ENCODE results near the gene GFPT2. TPM values are rescaled to one million over a fixed set of nuclear protein-coding genes. Genes with fewer than 3 reads are reported as not detected.

The GFPT2 gene
- total RNA-seq, 1 experiment from 2014 or later: 91.6 TPM

DNA sequence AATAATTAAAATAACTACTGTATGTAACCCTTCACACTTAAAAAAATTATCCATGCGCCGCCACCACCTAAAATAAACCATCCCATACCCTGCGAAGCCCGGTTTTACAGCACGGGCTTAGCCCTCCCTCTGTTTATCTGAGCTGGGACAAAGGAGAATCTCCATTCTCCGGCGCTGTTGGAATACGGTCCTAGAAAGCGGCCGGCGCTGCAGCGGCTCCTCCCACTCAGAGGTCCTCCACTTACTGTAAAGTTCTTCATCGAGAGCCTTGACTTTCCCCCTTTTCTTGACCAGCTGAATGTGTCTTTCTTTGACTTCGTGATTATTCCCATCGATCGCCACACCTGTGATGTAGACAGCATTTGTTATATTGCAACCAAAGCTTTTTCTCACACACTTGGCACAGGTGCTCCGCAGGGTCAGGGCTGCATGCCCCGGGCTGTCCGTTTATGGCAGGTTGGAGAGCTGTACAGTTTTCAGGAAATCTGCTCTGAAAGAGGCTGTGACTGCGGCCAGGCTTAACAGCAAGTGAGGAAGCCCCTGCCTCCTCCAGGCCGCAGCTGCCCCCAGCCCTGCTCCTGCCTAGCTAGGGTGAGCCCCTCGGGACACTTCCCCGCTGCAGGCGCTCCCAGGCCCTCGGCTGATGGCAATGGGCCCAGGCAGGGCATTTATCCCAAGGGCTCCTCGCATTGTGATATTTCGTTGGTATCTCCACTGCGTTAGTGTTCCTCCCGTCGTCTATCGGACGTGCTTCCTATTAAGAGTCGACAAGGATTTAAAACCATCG is 16.7 kb downstream of the GFPT2 start:
- no peak overlapping the region for H3K4me3 ChIP-seq (ENCODE audit: insufficient read depth, low read depth, low read length)
- no peak for DNase-seq
- H3K27me3 ChIP-seq (ENCODE audit: control insufficient read depth, insufficient read depth, low read length): no peaks in the 10 kb centered on the region
- H3K36me3 ChIP-seq (replicated peaks; ENCODE audit: control insufficient read depth, insufficient read depth, low read length): peaks cover 35% of the 10 kb centered on the region

DNA sequence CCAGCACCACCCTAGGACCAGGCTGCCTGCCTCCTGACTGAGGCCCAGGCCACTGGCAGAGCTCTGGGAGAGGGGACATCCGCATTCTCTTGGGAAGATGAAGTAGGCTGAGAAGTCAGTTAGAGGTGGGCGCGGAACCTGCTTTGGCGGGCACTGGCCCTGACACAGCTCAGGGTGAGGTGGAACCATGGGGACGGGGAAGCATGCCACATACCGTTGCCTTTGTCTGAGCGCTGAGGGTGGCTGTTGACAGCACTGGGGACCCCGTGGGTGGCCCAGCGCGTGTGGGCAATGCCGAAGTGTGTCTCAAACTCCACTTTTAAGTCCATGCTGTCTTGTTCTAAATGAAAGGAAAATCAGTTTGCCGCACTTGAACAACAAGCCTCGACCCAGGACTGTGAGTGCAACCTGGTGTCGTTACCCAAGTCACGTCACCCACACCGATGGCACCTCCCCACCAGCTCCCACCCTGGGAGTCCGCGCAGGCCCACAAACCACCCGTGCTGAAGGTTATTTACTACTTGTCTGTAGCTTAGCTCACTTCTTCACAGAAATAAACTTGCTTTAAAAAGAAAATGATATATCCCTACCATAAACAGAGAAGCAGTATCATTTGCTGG is 17.4 kb downstream of the GFPT2 start:
- no peak overlapping the region for H3K4me3 ChIP-seq (ENCODE audit: insufficient read depth, low read depth, low read length)
- no peaks in the 10 kb centered on the region for H3K27me3 ChIP-seq (ENCODE audit: control insufficient read depth, insufficient read depth, low read length)
- peaks cover 40% of the 10 kb centered on the region for H3K36me3 ChIP-seq (replicated peaks; ENCODE audit: control insufficient read depth, insufficient read depth, low read length)
- DNase-seq: no peak

DNA sequence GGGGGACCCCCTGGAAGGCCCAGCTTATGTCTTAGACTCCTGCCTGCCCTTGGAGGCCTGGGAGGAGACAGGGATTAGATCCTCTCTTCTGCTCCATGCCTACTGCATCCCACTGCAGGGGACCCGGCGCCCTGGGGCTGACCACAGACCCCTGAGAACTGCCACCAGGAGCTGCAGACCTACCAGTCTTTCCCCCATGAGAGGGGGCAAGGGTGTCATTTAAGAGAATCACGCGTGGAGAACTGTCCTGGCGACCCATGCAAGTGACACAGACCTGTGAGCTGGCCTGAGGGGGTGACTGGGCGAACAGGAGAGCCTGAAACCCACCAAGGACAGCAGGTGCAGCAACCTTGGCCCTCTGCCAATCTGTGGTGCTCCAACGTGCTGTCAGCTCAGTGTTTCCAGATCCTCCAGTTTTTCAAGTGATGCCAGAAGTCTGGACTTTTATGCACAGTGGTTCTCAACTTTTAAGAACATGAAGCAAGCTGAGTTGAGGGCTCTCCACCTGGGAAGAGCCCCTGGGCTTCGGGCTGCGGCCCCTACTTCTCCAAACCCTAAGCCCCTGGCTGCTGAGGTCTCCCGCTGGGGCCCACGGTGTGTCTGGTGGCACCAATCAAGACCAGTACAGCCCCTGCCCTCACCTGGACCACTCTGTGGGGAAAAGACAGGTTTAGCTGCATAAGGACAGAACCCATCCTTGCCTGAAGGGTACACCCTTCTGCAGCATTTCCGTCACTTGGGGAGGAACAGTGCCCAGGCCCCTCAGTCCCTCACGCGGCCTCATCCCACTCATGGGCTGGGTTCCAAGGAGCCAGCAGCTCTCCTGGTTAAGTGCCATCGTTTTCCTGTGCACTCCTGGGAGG is 18.2 kb downstream of the GFPT2 start:
- H3K4me3 ChIP-seq (ENCODE audit: insufficient read depth, low read depth, low read length): no peak overlapping the region
- no peaks in the 10 kb centered on the region for H3K27me3 ChIP-seq (ENCODE audit: control insufficient read depth, insufficient read depth, low read length)
- no peak for DNase-seq
- H3K36me3 ChIP-seq (replicated peaks; ENCODE audit: control insufficient read depth, insufficient read depth, low read length): peaks cover 47% of the 10 kb centered on the region

DNA sequence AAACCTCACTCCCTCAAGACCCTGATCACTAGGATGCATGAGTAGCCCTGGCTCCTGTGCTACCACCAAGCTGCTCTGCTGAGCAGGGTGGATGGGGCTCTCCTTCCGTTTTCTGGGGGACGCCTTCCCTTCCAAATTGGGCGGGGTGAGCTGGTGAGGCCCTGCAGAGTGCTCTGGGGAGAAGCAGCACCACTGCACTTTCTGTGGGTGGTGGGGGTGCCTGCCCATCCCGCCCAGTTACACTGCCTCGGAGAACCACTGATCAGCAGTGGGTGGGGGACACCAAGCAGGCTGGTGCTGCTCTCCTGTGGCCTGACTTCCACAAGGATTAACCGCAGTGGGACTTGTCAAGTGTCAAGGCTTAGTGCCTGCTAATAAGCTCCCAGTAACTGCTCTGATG is 19.0 kb downstream of the GFPT2 start:
- no peak for DNase-seq
- no peak overlapping the region for H3K4me3 ChIP-seq (ENCODE audit: insufficient read depth, low read depth, low read length)
- H3K36me3 ChIP-seq (replicated peaks; ENCODE audit: control insufficient read depth, insufficient read depth, low read length): peaks cover 52% of the 10 kb centered on the region
- no peaks in the 10 kb centered on the region for H3K27me3 ChIP-seq (ENCODE audit: control insufficient read depth, insufficient read depth, low read length)

DNA sequence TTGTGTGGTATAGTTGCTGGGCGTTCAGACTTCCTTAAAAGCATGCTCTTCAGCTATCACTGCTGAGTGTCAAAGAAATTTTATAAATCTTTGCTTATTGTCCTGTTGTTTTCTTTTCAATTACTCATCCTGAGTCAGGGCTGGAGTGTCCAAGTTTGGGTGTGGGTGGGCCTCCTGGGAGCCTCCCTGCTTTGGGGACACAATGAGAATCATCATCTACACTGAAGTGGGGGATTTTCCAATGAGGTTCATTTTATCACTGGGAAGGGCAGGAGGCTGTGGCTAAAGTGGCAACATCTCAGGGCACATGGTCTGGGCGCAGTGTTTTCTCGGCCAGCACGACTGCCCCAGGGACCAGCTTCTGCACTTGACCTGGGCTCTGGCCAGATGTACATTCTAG is 19.5 kb downstream of the GFPT2 start:
- H3K27me3 ChIP-seq (ENCODE audit: control insufficient read depth, insufficient read depth, low read length): no peaks in the 10 kb centered on the region
- H3K4me3 ChIP-seq (ENCODE audit: insufficient read depth, low read depth, low read length): no peak overlapping the region
- H3K36me3 ChIP-seq (replicated peaks; ENCODE audit: control insufficient read depth, insufficient read depth, low read length): peaks cover 52% of the 10 kb centered on the region
- DNase-seq: no peak

DNA sequence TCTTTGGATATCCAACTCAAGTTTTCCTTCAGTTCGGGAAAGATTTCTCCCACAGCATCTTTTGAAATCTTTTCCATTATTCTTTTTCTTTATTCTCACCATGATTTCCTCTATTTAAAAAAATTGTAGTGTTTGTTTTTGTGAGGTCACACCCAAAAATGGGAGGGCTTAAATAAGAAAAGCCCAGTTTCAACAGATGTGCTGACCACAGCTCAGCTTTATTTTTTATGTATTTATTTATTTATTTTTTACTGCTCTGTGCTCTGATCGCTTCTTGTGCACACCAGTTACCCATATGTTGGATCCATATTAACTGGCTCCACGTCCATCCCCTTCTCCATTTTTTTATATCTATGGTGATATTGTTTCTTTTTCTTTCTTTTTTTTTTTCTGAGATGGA is 20.3 kb downstream of the GFPT2 start:
- Histone ChIP-seq H3K27me3 (ENCODE audit: control insufficient read depth, insufficient read depth, low read length) (no peaks in the 10 kb centered on the region), H3K4me3 (ENCODE audit: insufficient read depth, low read depth, low read length) (no peak overlapping the region), H3K36me3 (replicated peaks; ENCODE audit: control insufficient read depth, insufficient read depth, low read length) (peaks cover 55% of the 10 kb centered on the region)
- no peak for DNase-seq

DNA sequence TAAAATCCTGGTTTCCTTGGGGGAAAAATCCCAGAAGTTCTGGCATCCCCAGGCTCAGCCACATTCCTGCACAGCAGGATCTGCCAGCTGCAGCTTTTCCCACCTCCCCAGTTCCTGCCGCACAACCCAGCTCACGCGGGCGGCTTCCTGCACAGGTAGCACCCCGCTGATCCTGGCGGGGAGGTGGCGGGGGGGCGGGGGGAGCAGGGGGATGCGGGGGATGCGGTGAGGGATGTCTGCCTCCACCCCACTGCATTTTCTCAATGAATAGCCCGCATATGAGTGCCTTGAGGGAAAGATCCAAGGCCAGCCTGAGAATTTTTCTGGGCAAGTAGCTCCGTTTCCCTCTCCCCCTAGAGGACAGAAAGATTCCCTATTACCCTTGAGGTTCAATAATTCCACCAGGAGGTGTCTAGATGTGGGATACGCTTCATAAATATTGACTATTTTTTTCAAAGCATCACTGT is 21.1 kb downstream of the GFPT2 start:
- Histone ChIP-seq H3K27me3 (ENCODE audit: control insufficient read depth, insufficient read depth, low read length) (no peaks in the 10 kb centered on the region), H3K36me3 (replicated peaks; ENCODE audit: control insufficient read depth, insufficient read depth, low read length) (peaks cover 57% of the 10 kb centered on the region), H3K4me3 (ENCODE audit: insufficient read depth, low read depth, low read length) (no peak overlapping the region)
- peak; percentile 98 for DNase-seq

DNA sequence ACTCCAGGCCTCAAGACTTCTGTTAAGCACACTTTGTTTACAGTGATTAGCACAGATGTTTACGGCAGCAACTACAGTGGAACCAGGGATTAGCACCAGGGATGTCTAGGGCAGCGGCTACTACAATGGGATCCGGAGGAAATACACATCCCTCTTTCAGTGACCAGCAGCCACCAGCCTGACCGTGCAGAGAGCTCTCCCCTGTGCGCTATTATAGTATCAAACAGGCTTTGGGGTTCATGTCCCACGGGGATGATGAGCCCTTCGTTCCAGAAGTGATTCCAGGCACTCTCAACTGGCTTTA is 21.5 kb downstream of the GFPT2 start:
- peak; percentile 83 for DNase-seq
- H3K27me3 ChIP-seq (ENCODE audit: control insufficient read depth, insufficient read depth, low read length): no peaks in the 10 kb centered on the region
- no peak overlapping the region; the same call in 1 of the 2 replicates for H3K4me3 ChIP-seq (ENCODE audit: insufficient read depth, low read depth, low read length)
- H3K36me3 ChIP-seq (replicated peaks; ENCODE audit: control insufficient read depth, insufficient read depth, low read length): peaks cover 56% of the 10 kb centered on the region

DNA sequence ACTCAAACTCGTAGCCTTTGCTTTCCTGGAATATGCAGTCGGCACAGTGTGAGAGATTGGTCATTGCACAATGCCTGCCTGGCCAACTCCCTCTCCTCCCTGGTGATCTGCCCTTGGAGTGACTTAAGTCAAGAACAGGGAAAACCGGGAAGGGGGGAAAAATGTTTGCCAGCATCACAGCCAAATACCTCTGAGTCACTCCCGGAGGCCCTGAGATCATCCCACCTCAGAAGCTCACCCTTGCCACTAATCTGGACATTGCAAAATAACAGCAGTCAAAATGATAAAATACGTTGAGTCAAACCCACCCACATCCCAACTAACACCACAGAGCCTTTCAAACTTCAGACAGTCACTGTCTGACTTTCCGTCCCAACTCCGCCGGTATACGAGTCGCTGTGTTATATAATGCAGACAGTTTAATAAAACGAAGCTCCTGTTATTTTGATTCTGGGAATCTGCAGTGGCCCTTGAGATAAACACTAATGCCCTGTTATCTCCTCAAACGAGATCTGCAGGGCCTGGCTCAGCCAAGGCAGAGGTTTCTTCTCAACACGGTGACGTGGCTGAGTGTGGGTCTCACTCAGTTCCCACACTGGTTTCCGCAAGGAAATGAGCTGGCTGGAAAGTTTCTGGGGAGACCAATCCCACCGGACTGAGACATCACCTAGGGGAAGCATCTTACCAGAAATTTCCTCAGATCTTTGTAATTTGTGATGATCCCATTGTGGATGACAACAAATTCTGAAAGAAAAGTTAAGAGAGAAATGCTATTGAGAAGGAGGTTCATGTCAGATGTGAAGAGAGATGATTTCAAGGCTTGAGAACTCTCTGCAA is 22.1 kb downstream of the GFPT2 start:
- Histone ChIP-seq H3K36me3 (replicated peaks; ENCODE audit: control insufficient read depth, insufficient read depth, low read length) (peaks cover 51% of the 10 kb centered on the region), H3K27me3 (ENCODE audit: control insufficient read depth, insufficient read depth, low read length) (no peaks in the 10 kb centered on the region), H3K4me3 (ENCODE audit: insufficient read depth, low read depth, low read length) (no peak overlapping the region)
- DNase-seq: peak; percentile 45

DNA sequence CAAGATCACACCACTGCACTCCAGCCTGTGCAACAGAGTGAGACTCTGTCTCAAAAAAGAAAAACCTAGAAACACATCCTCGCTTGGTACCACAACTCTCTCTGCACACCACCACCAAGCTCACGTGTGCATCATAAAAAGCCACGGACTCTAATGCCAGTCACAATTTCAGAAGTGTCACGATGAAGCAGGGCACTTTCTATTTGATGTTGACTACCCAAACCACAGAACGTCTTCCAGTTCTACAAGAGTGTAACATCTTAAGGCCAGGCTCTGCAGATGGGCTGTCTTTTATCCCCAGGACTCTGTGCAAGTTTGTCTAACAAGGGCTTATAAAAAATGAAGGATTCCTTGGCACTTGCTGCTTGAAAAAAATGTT is 22.9 kb downstream of the GFPT2 start:
- Histone ChIP-seq H3K27me3 (ENCODE audit: control insufficient read depth, insufficient read depth, low read length) (no peaks in the 10 kb centered on the region), H3K36me3 (replicated peaks; ENCODE audit: control insufficient read depth, insufficient read depth, low read length) (peaks cover 44% of the 10 kb centered on the region), H3K4me3 (ENCODE audit: insufficient read depth, low read depth, low read length) (no peak overlapping the region)
- DNase-seq: no peak

DNA sequence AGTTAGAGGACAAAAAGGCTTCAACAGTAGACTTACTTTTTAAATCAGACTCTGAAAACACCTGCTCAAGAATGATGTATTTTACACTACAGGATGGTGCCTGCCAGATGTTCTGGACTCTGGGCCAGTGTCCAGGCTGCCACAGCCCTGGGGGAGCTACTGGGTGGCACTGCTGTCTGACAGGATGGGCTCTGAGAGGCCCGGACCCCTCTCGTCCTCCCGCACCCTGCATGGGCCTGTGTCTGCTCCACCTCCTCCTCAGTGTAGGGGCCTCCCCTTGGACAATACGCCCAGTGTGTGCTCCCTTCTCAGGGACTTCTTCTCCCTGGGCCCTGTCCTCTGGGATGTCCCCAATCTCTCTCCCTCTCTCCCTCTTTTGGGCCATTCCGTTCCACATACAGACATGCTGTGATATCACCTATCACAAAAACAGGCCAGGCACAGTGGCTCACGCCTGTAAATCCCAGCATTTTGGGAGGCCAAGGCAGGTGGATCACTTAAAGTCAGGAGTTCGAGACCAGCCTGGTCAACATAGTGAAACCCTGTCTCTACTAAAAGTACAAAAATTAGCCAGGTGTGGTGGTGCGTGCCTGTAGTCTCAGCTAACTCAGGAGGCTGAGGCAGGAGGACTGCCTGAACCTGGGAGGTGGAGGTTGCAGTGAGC is 23.4 kb downstream of the GFPT2 start:
- no peaks in the 10 kb centered on the region for H3K27me3 ChIP-seq (ENCODE audit: control insufficient read depth, insufficient read depth, low read length)
- peak; percentile 26 for DNase-seq
- no peak overlapping the region for H3K4me3 ChIP-seq (ENCODE audit: insufficient read depth, low read depth, low read length)
- peaks cover 42% of the 10 kb centered on the region for H3K36me3 ChIP-seq (replicated peaks; ENCODE audit: control insufficient read depth, insufficient read depth, low read length)

DNA sequence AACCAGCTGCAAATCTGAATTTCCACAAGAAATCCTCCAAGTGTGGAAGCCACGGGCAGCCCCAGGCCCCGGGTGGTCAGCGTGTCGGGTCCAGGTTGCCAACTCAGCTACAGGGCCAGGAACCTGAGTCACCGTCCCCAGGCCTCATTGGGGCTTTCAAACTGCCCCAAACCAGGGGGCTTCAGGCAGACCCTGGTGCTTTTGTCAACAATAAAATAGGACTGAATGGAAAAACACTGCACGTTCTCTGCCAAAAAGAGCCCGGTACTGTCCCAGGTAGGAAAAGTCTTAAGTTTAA is 24.0 kb downstream of the GFPT2 start:
- DNase-seq: no peak
- H3K27me3 ChIP-seq (ENCODE audit: control insufficient read depth, insufficient read depth, low read length): no peaks in the 10 kb centered on the region
- no peak overlapping the region for H3K4me3 ChIP-seq (ENCODE audit: insufficient read depth, low read depth, low read length)
- H3K36me3 ChIP-seq (replicated peaks; ENCODE audit: control insufficient read depth, insufficient read depth, low read length): peaks cover 39% of the 10 kb centered on the region

DNA sequence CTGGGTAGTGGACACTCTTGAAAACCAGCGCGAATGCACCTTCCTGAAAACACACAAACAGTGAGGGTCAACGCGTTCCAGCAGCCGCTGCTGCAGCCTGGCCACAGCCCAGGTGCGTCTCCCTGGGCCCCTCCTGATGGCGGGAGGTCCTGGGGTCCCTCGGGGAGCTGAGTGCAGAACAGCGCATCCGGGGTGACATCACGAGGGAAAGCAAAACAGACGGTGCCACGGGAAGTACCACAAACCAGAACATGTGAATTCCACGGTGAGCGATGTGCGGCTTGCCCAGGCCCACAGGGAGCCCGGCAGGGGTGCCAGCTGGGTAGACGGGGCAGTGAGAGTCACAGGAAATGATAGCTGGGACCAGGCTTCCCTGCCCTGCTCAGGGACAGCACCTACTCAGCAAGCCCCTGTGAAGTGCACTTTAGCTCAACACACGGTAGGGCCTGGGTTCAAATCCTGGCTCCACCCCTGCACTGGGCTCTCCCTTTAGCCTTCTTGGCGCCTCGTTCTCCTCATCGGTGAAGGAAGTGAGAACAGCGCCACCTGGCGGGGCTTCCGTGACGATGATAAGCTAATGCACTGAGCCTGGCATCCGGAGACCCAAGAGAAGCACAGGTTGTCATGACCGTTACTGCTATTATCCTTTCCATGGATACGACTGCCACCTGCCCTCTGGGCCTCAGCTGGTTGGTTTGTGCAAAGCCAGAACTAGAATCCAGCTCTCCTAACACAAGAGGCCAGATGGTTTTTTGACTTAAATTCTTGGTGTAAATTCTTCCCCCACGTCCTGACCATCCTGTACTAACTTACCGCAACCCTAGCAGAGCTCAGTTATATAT is 24.6 kb downstream of the GFPT2 start:
- DNase-seq: peak; percentile 92
- Histone ChIP-seq H3K27me3 (ENCODE audit: control insufficient read depth, insufficient read depth, low read length) (no peaks in the 10 kb centered on the region), H3K36me3 (replicated peaks; ENCODE audit: control insufficient read depth, insufficient read depth, low read length) (peaks cover 41% of the 10 kb centered on the region), H3K4me3 (ENCODE audit: insufficient read depth, low read depth, low read length) (no peak overlapping the region)
